ENCODE results near the gene LAMC3.

LAMC3 gene

DNA sequence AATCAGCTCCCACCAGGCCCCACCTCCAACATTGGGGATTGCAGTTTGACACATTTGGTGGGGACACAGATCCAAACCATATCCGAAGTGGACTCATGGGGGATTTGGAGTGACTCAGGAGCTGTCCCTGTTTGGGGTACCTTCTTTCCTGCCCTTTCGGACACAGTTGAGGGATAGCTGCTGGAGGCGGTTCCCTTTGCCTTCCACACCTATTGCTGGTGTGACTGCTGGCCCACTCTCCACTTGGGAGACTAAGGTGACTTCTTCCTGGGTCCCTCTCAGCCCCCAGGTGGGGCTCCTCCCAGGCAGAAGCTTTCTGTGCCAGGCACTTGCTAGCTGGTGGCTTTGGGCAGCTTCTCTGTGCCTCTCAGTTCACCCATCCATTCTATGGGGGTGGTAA is 26.6 kb downstream of the LAMC3 start:
- no peak for DNase-seq
- in situ Hi-C loops (cut with HindIII; ENCODE audit: low pct_ligation_motif_present, low sequenced_read_pairs) = no loop called here
- H3K27me3 ChIP-seq (replicated peaks) = peaks cover 55% of the 10 kb centered on the region
- H3K27ac ChIP-seq = no peak overlapping the region
- TF ChIP-seq, protein P1, sequence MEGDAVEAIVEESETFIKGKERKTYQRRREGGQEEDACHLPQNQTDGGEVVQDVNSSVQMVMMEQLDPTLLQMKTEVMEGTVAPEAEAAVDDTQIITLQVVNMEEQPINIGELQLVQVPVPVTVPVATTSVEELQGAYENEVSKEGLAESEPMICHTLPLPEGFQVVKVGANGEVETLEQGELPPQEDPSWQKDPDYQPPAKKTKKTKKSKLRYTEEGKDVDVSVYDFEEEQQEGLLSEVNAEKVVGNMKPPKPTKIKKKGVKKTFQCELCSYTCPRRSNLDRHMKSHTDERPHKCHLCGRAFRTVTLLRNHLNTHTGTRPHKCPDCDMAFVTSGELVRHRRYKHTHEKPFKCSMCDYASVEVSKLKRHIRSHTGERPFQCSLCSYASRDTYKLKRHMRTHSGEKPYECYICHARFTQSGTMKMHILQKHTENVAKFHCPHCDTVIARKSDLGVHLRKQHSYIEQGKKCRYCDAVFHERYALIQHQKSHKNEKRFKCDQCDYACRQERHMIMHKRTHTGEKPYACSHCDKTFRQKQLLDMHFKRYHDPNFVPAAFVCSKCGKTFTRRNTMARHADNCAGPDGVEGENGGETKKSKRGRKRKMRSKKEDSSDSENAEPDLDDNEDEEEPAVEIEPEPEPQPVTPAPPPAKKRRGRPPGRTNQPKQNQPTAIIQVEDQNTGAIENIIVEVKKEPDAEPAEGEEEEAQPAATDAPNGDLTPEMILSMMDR (IDR thresholded peaks at IDR 0.05; ENCODE audit: low read depth, low read length, missing control alignments) = no peak
- H3K4me3 ChIP-seq (ENCODE audit: low read depth, low read length) = no peak overlapping the region
- H3K36me3 ChIP-seq (replicated peaks) = no peaks in the 10 kb centered on the region

GRCh38 chr9:131036071-131036470 is 27.1 kb downstream of the LAMC3 start:
- no peak for DNase-seq
- Histone ChIP-seq H3K27me3 (replicated peaks) (peaks cover 59% of the 10 kb centered on the region), H3K27ac (no peak overlapping the region), H3K4me3 (ENCODE audit: low read depth, low read length) (no peak overlapping the region), H3K36me3 (replicated peaks) (no peaks in the 10 kb centered on the region)
- in situ Hi-C loops (cut with HindIII; ENCODE audit: low pct_ligation_motif_present, low sequenced_read_pairs) = no loop called here
- TF ChIP-seq, protein P1 (IDR thresholded peaks at IDR 0.05; ENCODE audit: low read depth, low read length, missing control alignments) = no peak

GRCh38 chr9:131036529-131037334 is 27.8 kb downstream of the LAMC3 start:
- Histone ChIP-seq H3K27me3 (replicated peaks) (peaks cover 65% of the 10 kb centered on the region), H3K27ac (peak overlapping the region; percentile 8), H3K4me3 (ENCODE audit: low read depth, low read length) (no peak overlapping the region), H3K36me3 (replicated peaks) (no peaks in the 10 kb centered on the region)
- DNase-seq = no peak
- in situ Hi-C loops (cut with HindIII; ENCODE audit: low pct_ligation_motif_present, low sequenced_read_pairs) = no loop called here
- TF ChIP-seq, protein P1 (IDR thresholded peaks at IDR 0.05; ENCODE audit: low read depth, low read length, missing control alignments) = no peak

DNA sequence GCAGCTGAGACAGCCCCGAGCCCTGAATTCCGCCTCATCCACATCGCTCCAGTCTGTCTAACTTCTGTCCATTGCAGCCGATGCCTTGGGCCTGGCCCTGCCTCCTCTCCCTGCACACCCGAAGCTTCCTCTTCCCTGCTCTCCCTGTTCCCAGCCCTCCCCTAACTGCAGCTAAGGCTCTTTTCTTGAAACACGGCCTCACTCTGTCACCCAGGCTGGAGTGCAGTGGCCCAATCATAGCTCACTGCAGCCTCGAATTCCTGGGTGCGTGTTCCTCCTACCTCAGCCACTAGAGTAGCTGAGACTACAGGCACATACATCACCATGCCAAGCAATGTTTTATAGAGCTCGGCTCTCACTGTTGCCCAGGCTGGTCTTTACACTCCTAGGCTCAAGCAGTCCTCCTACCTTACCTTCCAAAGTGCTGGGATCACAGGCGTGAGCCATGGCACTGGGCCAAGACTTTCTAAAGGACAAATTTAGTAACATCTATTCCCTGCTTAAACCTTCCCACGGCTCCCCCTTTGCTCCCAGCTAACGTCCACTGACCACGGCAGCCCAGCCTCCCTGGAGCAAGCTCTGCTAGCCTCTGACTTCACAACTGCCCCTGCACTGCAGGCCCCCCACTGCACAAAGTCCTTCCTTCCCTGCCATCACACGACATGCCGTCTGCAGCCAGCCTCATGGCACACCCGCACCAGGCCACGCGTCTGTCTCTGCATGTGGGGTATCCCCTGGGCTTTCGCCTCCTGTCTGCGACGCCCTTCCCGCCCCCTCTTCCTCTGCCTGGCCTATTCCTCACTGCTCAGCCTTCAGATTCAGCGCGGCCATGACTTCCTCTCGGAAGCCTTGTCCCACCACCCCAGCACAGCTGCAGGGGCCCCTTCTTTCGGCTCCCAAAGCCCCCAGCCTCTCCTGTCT is 28.6 kb downstream of the LAMC3 start:
- peaks cover 71% of the 10 kb centered on the region for H3K27me3 ChIP-seq (replicated peaks)
- no peak overlapping the region for H3K4me3 ChIP-seq (ENCODE audit: low read depth, low read length)
- TF ChIP-seq, protein P1 (IDR thresholded peaks at IDR 0.05; ENCODE audit: low read depth, low read length, missing control alignments) = no peak
- no peak overlapping the region for H3K27ac ChIP-seq
- in situ Hi-C loops (cut with HindIII; ENCODE audit: low pct_ligation_motif_present, low sequenced_read_pairs) = no loop called here
- DNase-seq = peak; percentile 25
- H3K36me3 ChIP-seq (replicated peaks) = no peaks in the 10 kb centered on the region

DNA sequence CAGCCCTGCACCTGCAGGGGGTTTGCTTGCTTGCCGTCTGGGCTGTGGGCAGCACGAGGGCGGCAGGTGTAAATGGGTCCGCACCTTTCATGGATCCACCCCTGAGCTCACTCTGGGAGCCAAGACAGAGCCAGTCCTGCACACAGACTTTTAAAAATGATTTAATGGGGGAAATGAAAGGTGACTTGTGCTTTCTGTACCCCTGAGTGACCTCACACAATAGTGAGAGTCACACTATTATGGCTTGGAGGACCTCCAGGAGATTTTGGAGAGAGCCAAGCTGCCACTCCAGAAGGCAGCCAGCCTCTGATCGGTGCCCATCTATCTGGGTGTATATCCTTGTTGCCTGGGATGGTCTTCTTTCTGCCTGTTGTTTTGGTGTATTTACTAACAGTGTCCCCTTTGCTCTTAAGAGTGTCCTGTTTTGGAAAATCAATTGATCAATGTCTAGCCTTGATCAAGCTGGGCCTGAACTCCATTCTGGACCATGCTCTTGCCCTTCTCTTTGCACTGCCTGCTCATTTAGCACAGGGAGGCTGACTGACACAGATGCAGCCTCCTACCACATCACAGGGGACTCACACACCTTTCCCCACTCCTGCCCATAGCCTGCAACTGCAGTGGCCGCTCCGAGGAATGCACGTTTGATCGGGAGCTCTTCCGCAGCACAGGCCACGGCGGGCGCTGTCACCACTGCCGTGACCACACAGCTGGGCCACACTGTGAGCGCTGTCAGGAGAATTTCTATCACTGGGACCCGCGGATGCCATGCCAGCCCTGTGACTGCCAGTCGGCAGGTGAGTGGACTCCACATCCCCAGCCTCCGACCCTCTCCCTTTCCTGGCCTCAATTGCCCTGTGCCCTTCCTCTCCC is 29.5 kb downstream of the LAMC3 start:
- peaks cover 73% of the 10 kb centered on the region for H3K27me3 ChIP-seq (replicated peaks)
- H3K36me3 ChIP-seq (replicated peaks) = no peaks in the 10 kb centered on the region
- DNase-seq = no peak
- H3K4me3 ChIP-seq (ENCODE audit: low read depth, low read length) = no peak overlapping the region
- TF ChIP-seq, protein P1 (IDR thresholded peaks at IDR 0.05; ENCODE audit: low read depth, low read length, missing control alignments) = no peak
- H3K27ac ChIP-seq = no peak overlapping the region
- in situ Hi-C loops (cut with HindIII; ENCODE audit: low pct_ligation_motif_present, low sequenced_read_pairs) = no loop called here

Measured in brain microvascular endothelial cell (primary cell).